K562 (cell line): ENCODE results near the gene VWC2L. TPM values are rescaled to one million over a fixed set of nuclear protein-coding genes. Genes with fewer than 3 reads are reported as not detected.

Experiments
- CBFA2T3 ChIP-seq: fragments of 450-650 bp; IDR thresholded peaks from 2 replicates; pipeline ENCODE4 v1.6.1; 2017
- HDAC8 ChIP-seq: fragments of 450-650 bp; IDR thresholded peaks from 2 replicates; pipeline ENCODE4 v1.6.1; 2016; ENCODE audit warnings: mild to moderate bottlenecking, missing genetic modification characterization, moderate library complexity, missing compliant biosample characterization
- UBTF ChIP-seq, 2 experiments: IDR thresholded peaks; 2 replicates each; pipeline ENCODE4 v1.6.1; 2012; ENCODE audit warnings: improper control_type of control experiment in 2 of 2, low read depth in 2 of 2, low read length in 2 of 2, borderline replicate concordance in 1 of 2
- ZBTB2 ChIP-seq: fragments of 450-650 bp; IDR thresholded peaks from 2 replicates; pipeline ENCODE4 v1.6.1; 2016; ENCODE audit warnings: antibody characterized with exemption
- ZNF445 ChIP-seq: fragments of 250-450 bp; sonication (Bioruptor Pico); IDR thresholded peaks from 2 replicates; pipeline ENCODE4 v1.4.0; 2020; ENCODE audit warnings: low read depth, mild to moderate bottlenecking, moderate library complexity
- ZNF79 ChIP-seq: fragments of 250-450 bp; sonication (Bioruptor Pico); IDR thresholded peaks from 2 replicates; pipeline ENCODE4 v1.4.0; 2020; ENCODE audit warnings: low read depth, mild to moderate bottlenecking, moderate library complexity
- polyA plus RNA-seq, 8 experiments: library from polyadenylated mRNA; depleted of rRNA in 4 of 8; stranded (reverse) in 5 of 8; unstranded in 3 of 8; fragments of >200 nt; fragmentation: Nextera tagmentation in 2 of 8; fragmentation: Illumina TruSeq in 1 of 8; extraction: Ambion mirVana in 2 of 8; extraction: Trizol in 1 of 8; gene quantifications; 2 replicates each; pipeline versions ENCODE4 v1.2.1 to v1.2.3, GENCODE V29; 2011 to 2014; ENCODE audit warnings: inconsistent platforms in 1 of 8, missing spikeins in 1 of 8
- total RNA-seq, 7 experiments: library from RNA; depleted of rRNA in 6 of 7; stranded (reverse); fragments of >200 nt in 6 of 7; fragmentation: Illumina TruSeq in 2 of 7; extraction: Trizol in 2 of 7; gene quantifications; 2 replicates each; pipeline versions ENCODE4 v1.2.1 to v1.2.3, GENCODE V29; 2011 to 2021; ENCODE audit warnings: low replicate concordance in 1 of 7
- TF ChIP-seq, protein P1 (sequence below): fragments of 450-650 bp; IDR thresholded peaks from 2 replicates; pipeline ENCODE4 v1.6.1; 2016; ENCODE audit warnings: borderline replicate concordance
- TF ChIP-seq, protein P2 (sequence below): sonication (generic); formaldehyde crosslinking; IDR thresholded peaks from 2 replicates; pipeline ENCODE4 v1.8.1; 2023; ENCODE audit warnings: mild to moderate bottlenecking, missing genetic modification reagents

Gene VWC2L
- total and polyA plus RNA-seq, 9 of the 15 experiments (the other 6 are each of a cell fraction or from before 2014, with no cell fraction given) = not detected

- TF ChIP-seq UBTF (IDR thresholded peaks at IDR 0.05; ENCODE audit: borderline replicate concordance in 1 of 2, low read depth in 2 of 2, low read length in 2 of 2) (no peak), ZNF445 (no peak), ZBTB2 (no peak), HDAC8 (no peak), ZNF79 (no peak), CBFA2T3 (no peak)
- TF ChIP-seq, protein P1, sequence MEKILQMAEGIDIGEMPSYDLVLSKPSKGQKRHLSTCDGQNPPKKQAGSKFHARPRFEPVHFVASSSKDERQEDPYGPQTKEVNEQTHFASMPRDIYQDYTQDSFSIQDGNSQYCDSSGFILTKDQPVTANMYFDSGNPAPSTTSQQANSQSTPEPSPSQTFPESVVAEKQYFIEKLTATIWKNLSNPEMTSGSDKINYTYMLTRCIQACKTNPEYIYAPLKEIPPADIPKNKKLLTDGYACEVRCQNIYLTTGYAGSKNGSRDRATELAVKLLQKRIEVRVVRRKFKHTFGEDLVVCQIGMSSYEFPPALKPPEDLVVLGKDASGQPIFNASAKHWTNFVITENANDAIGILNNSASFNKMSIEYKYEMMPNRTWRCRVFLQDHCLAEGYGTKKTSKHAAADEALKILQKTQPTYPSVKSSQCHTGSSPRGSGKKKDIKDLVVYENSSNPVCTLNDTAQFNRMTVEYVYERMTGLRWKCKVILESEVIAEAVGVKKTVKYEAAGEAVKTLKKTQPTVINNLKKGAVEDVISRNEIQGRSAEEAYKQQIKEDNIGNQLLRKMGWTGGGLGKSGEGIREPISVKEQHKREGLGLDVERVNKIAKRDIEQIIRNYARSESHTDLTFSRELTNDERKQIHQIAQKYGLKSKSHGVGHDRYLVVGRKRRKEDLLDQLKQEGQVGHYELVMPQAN = no peak
- TF ChIP-seq, protein P2, sequence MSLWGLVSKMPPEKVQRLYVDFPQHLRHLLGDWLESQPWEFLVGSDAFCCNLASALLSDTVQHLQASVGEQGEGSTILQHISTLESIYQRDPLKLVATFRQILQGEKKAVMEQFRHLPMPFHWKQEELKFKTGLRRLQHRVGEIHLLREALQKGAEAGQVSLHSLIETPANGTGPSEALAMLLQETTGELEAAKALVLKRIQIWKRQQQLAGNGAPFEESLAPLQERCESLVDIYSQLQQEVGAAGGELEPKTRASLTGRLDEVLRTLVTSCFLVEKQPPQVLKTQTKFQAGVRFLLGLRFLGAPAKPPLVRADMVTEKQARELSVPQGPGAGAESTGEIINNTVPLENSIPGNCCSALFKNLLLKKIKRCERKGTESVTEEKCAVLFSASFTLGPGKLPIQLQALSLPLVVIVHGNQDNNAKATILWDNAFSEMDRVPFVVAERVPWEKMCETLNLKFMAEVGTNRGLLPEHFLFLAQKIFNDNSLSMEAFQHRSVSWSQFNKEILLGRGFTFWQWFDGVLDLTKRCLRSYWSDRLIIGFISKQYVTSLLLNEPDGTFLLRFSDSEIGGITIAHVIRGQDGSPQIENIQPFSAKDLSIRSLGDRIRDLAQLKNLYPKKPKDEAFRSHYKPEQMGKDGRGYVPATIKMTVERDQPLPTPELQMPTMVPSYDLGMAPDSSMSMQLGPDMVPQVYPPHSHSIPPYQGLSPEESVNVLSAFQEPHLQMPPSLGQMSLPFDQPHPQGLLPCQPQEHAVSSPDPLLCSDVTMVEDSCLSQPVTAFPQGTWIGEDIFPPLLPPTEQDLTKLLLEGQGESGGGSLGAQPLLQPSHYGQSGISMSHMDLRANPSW (CRISPR knock-in tag) = no peak
Measured at GRCh38 chr2:214566457-214566856, 155.6 kb downstream of the VWC2L start (continued).
